Hematopoietic multipotent progenitor cell treated with erythropoietin and hydrocortisone succinate and interleukin-3 and kit ligand, for 6 days (in vitro differentiated cells): ENCODE data around the gene SMYD3.
"Not testable (repeated sequence)": the region's sequence is repeated elsewhere in the genome, so short reads cannot be mapped to it uniquely, and the experiment has no call there.

ENCODE experiments used
- DNase-seq: peaks from one replicate; pipeline ENCODE4 v3.0.0-alpha.2; 2015

The SMYD3 gene

DNA sequence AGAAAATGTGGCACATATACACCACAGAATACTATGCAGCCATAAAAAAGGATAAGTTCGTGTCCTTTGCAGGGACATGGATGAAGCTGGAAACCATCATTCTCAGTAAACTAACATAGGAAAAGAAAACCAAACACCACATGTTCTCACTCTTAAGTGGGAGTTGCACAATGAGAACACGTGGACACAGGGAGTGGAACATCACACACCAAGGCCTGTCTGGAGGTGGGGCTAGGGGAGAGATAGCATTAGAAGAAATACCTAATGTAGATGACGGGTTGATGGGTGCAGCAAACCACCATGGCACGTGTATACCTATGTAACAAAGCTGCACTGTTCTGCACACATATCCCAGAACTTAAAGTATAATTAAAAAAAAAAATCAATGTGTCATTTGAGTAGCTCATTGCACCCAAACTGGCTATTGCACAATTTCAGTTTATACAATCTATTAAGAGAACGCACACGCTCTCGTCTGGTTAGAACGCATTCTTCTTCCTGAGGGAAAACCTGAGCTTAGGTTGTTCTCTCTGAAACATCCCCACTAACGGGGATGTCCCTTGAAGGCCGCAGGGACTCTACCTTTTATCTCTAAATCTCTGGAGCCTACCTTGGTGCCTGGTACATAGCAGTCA, 535.9 kb downstream of the SMYD3 start:
- not testable (repeated sequence) for DNase-seq

DNA sequence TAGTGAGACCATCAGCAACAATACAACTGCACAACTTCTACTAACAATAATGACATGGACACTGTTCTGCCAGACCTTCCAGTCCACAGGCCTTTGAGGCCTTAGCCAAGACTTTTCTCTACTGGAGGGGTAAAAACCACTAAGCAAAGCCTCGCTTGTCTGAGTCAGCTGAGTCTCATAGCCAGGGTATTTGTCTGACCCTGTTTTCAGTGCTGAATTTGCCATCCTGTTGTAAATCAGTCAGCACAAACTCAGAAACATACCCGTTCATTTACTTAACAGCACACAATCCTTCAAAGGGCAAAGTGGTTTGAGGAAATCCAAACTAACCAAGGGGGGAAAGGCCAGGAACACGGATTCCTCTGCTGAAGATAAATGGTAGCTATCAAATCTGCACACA, 537.8 kb downstream of the SMYD3 start:
- no peak for DNase-seq

DNA sequence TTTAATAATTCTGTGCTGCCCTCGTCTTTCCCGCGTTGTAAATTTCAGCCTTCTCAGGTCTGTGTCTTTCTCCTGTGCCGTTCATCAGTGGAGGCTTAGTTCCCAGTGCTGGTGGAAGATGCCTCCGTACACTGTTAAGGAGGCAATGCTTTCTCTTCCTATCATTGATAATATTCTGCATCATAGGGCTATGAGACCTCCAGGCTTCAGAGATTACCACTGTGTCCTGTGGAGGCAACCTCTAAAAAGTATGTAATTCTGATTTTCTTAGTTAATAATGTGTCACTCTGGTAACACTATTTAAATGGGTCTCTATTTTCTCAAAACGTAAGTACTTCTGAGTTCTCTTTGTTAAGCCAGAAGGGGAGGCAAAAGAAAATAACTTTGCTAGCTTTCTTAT, 538.3 kb downstream of the SMYD3 start:
- no peak for DNase-seq

DNA sequence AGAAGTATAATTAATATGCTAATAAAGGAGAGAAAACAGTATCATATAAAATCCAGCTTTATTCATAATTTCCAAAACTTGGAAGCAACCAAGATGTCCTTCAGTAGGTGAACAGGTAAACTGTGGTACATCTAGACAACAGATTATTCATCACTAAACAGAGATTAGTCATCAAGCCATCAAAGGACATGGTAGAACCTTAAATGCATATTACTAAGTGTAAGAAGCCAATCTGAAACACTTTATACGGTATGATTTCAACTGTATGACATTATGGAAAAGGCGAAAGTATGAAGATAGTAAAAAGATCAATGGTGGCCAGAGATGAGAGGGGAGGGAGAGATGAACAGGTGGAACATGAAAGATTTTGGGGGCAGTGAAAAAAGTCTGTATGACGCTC, 541.7 kb downstream of the SMYD3 start:
- DNase-seq, result no peak

DNA sequence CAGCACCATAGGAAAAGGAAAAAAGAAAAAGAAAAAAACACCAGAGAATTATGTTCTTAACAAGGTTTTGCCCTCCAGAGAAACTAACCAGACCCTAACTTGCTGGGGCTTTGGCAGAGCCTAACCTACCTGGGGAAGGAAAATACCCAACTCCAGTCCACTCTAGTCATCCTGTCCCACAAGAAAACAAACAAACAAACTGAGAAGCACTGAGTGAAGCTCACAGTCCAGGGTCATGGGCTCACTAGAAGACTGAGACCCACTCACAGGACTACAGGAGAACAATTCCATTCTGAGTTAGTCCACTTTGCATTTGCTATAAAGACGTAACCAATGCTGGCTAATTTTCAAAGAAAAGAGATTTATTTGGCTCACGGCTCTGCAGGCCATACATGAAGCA, 543.4 kb downstream of the SMYD3 start:
- no peak for DNase-seq

DNA sequence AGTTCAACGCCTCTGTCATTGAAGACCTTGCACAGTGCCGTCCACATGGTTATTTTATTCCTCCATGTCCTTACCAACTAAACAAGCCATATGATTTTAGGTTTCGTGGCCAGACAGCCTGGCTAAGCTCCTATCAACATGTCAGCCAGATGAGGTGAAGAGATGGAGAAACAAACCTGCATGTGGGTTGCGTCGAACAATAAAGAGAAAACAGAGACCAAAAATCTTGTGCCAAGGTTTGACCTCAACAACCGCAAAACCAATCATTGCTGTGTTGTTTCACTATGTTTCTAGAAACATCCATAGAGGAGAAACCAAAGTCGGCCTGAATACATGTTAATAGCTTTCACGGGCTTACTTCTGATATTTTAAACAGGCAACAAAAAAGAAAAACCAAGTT, 544.6 kb downstream of the SMYD3 start:
- no peak for DNase-seq

DNA sequence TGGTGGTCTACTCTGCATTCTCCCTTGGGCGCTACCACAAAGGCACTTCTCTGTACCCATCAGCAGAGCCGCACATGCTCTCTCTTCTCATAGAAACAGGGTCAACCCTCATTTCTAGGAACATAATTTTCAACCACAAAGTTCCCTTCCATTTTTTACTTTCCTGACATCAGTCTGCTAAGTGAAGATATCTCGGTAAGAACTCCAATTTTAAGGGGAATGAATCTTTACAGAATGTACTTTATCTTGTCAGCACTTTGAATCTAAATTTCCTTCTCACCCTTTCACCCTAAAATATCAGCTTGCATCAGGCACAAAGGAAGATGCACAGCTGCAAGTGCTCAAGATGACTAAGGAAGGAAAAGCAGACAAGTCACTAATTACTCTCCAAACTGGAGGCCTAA, 545.9 kb downstream of the SMYD3 start:
- DNase-seq, result no peak

DNA sequence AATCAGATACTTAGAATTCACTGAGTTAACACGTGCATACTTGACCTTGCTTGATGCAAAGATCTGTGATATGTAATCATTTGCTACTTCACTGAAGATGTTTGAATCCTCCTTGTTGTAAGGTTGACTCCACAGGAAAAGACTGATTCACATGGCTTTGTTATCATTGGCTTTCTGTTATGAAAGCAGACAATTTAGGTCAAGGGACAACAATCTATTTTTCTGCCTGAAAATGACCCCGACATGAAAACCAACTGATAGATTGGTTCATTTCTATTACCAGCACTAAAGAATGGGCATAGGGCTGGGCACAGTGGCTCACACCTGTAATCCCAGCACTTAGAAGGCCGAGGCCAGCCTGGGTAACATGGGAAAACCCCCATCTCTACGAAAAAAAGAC, 546.9 kb downstream of the SMYD3 start:
- DNase-seq, result no peak

DNA sequence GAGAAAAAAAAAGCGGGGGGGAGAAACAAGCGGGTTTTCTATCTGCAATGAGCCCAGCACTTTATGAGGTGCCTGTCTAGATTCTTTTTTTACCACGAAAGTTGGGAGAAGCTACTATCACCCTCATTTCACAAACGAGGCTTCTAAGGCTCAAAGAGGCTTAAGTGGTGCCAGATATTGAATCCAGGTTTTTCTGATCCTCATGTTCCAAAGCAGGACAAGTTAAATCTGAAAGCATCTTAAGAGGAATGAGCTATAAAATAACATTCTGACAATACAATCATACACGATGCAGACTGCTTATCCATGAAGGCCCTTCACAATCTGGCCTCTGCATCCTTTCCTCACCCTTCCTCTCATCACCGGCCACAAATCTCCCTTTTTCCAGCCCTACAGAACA, 549.1 kb downstream of the SMYD3 start:
- DNase-seq, result no peak

DNA sequence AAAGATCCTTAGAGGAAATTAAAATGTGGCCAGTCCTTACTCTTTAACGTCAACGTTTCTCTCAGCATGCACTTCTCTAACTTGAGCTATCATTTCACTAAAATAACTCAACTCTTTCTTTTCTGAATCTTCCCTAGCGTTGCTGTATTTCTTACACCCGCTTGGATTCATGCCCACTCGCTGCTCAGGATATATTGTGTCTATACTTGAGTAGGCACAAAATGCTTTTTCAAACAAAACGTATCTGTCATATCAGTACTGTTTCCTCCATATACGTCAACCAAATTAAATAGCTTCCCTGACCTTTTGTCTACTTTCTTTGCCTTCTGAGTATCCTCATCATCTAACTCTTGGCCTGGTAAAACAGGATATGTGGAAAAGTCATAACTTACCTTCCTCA, 549.7 kb downstream of the SMYD3 start:
- DNase-seq, result no peak

DNA sequence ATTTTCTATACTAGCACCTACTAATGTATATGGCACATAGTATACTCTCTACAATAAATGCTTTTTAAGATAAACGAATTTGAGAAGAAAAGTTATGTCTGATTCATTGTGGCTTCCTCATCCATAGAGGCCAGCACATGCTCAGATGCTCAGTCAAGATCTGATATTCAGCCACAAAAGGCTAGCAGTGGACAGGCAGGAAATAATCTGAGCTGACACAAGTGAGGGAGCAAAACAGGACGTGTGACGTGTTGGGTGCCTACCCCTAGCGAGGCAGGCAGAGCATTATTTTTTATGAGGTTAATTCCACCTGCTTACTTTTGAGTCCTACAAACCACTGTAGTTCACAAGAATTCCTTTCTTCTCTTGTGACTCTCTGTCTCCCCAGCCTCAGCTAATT, 550.9 kb downstream of the SMYD3 start:
- DNase-seq, result peak; percentile 71

DNA sequence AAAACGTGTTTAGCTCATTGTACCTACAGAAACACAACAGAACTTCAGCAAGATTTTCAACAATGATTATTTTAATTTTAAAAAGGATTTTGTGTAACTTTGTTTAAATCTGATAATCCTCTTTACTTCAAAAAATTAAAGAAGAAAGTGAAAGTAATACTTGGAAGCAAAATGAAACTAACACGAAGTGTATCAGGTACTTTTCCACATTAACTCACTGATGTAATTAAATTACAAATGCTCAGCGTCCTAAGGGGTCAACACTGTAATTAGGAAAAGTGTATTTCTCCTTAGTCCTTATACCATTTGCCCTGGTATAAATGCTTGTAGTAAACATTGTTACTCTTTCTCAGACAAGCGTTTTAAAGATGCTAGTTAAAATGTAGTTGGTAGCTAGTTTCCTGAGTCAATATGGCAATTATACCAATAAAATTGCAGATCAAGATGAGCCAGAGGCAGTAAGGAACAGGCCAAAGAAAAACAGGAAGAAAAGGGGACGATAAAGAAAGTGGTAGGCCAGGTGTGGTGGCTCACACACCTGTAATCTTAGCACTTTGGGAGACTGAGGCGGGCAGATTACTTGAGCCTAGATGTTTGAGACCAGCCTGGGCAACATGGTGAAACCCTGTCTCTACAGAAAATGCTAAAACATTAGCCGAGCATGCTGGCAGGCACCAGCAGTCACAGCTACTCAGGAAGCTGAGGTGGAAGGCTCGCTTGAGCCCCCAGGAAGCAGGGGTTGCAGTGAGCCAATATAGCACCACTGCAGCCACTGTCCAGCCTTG, 553.0 kb downstream of the SMYD3 start:
- DNase-seq, result peak; percentile 17

DNA sequence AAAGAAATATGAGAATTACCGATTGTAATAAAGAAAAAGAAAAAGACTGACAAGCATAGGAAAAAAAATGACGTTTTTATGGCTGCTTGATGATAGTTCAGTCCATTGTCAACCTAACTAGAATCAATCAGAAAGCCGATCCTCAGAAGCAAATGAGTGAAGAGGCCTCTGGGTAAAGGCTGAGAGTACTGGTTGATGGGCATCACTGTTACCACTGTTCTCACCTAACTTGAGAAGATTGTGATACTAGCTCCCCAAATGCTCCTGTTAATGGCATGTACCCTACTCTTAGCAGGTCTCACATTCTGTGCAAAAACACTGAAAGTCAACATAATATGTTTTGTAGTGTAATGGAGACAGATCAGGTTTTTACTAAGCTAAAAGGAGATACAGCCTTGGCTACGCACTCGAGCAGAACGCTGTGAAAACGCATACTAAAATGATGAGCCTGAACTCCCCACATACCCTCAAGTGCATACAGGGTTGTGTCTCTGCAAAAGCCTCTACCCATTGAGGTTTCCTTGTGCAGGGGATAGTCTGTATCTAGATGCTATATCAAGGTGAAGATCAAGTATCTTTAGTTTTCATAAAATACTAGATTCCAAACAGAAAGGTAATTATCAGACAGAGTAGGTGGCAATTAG, 554.6 kb downstream of the SMYD3 start:
- DNase-seq, result no peak

DNA sequence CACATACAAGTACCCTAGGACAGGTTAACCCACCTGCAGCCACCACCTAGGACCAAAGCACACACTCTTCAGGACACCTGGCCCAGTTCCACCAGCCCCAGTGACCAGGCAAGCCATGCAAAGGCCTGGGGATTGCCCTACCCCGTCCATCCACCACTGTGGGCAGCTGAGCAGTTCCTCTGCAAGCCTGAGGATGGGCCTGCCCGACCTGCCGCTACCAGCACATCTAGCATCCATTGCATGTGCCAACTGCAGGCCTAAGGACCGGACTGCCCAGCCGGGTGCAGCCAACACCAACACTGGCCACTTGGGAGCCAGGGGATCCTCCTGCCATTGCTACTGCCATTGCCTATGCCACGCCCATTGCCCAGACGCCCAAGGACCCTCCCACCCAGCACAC, 558.3 kb downstream of the SMYD3 start:
- no peak for DNase-seq

DNA sequence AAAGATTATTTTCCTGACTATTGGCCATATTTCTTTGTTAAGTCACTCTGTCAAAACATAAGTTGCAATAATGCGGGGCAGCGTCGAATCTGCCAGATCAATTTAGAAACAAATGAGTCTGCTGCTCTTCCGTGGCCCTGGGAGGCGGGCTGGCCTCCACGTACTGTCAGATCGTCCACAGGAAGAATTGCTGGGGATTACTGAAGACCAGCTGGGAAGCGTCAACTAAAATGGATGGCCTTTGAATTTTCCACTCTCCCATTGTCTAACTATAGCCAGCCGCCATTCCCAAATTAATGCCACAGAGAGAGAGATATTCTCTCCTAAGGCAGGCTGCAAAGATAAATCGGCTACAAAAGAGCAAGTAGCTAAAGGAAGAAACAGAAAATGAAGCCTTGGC, 560.2 kb downstream of the SMYD3 start:
- no peak for DNase-seq

DNA sequence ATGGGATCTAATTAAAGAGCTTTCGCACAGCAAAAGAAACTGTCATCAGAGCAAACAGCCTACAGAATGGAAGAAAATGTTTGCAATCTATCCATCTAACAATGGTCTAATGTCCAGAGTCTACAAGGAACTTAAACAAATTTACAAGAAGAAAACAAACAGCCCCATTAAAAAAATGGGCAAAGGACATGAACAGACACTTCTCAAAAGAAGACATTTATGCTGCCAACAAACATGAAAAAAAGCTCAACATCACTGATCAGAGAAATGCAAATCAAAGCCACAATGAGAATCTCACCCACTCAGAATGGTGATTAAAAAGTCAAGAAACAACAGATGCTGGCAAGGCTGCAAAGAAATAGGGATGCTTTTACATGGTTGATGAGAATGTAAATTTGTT, 561.9 kb downstream of the SMYD3 start:
- DNase-seq, result not testable (repeated sequence)

DNA sequence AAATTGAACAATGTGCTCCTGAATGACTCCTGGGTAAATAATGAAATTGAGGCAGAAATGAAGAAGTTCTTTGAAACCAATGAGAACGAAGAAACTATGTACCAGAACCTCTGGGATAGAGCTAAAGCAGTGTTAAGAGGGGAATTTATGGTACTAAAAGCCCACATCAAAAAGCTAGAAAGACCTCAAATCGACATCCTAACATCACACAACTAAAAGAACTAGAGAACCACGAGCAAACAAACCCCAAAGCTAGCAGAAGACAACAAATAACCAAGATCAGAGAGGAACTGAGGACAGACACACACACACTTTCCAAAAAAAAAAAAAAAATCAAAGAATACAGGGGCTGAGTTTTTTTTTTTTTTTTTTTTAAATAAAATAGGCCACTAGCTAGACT, 564.2 kb downstream of the SMYD3 start:
- DNase-seq, result no peak

DNA sequence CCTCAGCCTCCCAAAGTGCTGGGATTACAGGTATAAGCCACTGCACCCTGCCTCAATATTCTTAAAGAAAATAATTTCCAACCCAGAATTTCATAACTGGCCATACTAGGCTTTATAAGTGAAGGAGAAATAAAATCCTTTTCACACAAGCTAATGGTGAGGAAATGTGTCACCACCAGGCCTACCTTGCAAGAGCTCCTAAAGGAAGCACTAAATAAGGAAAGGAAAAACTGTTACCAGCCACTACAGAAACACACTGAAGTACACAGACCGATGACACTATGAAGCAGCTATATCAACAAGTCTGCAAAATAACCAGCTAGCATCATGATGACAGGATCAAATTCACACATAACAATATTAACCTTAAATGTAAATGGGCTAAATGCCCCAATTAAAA, 565.3 kb downstream of the SMYD3 start:
- DNase-seq, result not testable (repeated sequence)

DNA sequence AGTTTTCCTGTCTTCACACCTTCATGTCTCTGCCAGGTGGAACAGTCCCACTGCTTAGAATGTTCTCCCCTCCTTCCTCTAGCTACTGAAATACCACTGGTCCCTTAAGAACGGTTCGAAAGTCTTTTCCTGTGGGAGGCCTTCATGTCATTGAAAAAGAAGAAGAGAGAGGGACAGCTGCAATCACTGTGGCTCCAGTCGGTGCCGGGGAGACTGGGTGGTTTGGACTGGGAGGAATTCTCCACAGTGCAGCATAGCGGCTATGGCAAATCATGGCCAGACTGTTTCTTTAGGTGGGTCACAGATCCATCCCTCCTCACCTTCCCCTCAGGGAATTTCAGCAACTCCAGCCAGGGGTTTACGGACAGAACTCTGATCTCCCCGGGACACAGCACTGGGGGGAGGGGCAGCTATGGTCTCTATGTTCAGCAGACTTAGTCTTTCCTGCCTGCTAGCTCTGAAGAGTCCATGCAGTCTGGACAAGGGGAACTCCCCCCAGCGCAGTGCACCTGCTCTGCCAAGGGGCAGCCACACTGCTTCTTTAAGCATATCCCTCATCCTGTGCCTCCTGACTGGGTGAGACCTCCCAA, 567.2 kb downstream of the SMYD3 start:
- DNase-seq, result no peak

DNA sequence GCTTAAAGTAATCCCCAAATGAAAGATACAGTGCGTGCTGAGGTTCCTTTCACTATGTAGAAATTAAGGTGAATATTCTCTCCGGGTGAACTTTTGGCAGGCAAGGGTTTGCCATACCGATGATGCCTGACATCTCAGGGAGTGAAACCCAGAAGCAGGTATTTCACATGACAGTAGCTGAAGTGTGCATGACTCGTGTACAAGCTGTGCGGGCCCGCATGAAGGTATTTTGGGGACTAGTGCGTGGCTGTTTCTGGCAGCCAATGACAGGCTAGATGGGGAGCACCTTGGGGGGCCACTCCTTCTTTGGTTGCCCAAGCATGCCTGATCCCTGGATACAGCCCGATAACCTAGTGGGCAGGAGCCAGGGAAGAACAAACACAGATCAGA, 569.0 kb downstream of the SMYD3 start:
- DNase-seq, result no peak

DNA sequence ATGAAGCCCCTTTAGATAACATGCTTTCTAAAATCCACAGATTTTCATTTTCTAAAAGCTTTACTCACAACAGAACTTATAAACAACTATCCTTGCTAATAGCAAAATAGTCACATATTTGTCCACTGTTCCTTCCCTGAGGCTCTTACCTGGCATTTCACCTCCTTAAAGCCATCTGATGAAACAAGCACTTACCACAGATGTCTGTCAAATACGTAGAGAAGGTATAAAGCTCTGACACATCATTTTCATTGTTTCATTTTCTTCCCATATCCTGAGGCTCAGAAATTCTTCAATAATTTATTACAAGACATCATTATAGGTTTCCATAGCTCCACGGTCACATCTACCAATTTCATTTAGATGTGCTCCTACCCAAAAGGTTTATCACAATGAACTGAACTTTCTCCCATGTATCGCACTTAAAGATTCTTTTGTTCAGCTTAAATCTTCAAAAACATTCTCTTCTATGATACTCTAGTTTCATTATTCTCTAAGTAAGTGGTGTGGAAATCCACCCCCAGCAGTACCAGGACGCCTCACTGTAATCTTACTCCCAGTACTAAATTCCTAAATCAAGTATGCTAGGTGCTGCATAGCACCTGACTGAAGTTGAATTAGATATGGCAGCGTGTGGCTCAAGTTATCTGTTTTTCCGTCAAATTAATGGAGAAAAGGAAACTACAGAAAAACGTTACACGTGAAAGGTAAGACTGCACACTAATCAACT, 569.6 kb downstream of the SMYD3 start:
- DNase-seq, result no peak

DNA sequence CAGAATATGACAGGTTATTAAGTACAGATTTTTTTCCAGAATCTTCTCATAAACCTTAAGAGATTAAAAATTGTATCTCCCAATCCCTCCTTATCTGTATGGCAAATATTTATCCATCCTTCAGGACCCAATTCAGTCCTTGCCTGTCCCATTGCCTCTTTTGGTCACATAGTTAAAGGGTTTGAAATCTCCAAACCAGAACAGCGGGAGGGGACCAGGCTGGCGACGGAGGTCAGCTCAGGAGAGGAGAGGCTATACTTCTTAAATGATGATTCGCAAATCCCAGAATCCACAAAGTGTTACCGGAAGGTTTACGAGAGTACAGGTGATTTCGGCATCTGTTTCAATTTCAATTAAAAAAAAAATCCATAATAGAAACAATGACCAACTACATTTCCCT, 572.7 kb downstream of the SMYD3 start:
- DNase-seq, result no peak

DNA sequence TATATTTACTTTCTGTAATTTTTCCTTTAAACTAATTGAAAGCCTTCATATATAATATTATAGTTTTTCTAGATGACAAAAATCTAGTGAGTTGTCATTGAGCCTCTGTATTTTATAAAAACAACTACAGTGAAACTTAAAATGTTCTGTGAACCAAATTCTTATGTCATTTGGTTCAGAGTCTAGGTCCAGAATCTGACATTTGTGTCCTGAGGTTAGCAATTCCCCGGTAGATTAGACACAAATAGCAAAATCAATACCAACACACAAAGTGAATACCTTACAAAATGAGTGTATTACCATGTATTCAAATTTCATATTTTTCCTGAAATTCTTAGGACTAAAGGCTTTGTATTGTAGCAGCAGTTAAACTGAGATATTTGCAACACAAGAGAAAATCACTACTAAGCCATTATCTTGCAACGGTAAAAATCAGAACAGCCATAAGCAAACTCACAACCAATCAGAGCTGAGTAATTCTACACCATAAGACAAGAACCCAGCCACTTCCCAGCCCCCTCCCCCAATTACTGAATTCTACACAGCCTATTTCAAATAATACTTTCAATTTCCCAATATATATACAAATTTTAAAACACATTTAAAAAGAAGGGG, 573.5 kb downstream of the SMYD3 start:
- DNase-seq, result no peak
